Fibroblast of skin of left quadriceps (primary cell): ENCODE data around the gene TNNI3K.
A peak's percentile ranks its signal among the peaks of the same experiment; 100 is the strongest.

Source experiments
- DNase-seq, 2 experiments: peaks; one replicate each; pipeline ENCODE4 v3.0.0-alpha.2; 2013; ENCODE audit warnings: low read depth in 2 of 2

Gene TNNI3K

DNA sequence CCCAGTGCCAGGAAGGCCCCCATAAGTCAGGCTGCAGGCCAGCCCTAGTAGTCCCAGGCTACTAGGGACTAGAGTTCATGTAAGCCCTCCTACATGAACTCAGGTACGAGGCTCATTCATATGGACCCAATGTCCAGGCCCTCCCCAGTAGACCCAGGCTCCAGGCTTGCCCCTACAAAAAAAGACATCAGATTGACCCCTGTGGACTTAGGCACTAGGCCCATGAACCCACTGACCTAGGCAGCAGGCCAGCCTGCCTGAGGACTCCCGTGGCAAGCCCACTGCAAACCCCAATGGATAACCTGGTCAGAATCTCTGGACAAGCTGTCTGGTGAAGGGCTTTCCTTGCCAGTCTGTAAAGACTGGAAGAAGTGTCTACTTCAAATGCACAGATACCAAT is 51.2 kb downstream of the TNNI3K start:
- DNase-seq = no peak

DNA sequence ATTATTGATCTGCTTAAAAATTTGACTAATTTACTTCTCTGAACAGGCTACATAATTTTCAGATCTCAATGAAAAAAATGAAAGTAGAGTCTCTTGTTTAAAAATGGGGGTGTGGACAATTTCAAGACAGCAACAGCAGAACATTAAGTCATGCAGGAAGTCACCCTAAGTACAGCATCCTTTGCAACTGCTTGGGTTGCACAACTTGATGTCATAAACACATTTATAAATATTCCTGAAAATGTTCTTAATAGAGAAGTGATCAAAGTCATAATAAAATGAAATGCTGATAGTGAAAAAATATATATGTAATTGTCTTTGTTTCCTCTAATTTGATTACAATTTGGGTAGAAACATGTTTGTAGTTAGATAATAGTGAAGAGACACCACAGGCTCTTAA is 79.3 kb downstream of the TNNI3K start:
- no peak for DNase-seq

DNA sequence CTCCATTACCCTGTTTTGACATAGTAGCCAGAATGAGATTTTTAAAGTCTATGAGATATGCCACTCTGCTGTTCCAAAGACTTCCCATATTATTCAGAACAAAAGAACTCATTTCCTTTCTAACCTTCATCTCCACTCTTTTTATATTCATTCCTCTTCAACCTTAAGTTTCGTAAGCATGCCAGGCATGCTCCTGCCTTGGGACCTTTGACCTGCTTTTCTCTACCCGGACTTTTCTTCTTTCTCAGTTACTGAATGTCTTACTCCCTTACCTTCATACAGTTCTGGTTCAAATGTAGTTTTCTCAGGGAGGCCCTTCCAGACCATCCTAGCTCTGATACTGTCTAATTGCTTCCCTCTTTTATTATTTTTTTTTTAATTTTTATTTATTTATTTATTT is 81.1 kb downstream of the TNNI3K start:
- DNase-seq = no peak

DNA sequence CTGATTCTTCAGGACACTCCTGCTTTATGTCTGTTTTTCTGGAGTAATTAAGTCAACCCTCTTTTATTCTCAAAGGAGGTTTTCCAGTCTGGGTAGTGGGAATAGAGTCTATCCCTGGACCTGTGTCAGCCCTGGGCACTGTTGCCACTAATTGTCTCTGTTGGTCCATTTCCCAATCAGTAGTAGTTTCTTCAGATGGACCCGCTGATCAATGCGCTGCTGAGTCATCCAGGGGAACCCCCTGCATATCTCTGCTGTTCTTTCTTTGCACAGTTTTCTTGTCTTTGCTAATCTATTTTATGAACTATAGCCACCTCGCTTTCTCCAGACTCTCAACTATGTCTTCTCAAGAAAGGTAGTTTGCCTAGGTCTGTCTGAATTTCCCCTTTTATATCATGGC is 82.5 kb downstream of the TNNI3K start:
- no peak for DNase-seq

DNA sequence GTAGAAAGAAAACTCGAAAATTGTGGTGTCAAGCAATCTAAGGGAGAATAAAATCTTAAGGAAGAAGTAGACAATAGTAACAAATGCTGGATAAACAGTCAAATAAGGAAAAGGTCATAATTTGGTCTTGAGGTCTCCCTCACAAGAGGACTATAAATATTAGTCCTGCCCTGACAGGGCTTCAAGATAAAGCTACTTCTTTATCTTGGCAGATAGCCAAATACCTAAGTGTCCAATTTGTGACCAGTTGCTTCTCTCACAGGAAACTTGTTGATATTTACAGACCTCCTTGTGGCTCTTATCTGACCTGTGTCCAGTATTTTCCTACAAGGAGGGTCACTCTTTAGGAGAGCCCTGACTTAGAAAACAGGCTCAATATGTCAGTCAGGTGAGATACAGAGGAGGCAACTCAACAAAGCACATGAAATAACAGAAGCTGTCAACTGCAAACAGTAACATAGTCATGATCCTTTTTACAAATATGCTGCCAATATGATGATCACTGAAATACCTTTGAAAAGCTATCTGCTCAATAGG is 88.8 kb downstream of the TNNI3K start:
- no peak for DNase-seq

DNA sequence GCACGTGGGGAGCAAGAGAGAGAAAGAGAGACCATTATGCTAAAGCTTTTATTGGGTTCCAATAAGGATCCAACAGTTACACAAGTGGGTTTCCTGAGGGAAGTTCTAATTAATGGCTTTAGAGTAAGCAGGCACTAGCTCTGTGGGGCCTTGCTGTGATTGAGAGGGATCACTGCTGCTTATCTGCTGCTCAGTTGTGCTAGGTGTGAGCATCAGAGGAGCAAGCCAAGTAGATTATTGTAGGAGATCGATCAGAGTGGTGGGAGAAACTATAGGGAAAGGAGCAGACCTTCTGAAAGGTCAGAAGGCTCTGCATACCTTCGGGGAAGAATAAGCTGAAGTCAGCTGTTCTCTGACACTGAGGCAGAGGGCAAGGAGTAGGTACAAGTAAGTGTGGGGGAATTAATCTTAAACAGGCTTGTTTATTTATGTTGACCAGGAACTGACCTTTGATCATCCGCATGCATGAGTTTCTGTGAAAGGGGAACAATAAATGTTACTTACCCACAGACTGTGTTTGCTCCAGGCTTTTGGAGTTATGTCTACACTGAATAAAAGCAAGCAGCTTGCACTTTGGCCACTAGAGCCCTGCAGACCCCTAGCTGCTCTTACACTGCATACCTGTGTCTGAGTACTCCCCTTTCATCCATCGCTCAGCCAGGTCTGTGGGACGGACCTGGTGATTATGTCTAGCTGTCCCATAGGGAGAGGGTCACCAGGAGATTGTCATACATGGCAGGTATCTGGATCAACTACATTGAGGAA is 89.7 kb downstream of the TNNI3K start:
- DNase-seq = no peak

DNA sequence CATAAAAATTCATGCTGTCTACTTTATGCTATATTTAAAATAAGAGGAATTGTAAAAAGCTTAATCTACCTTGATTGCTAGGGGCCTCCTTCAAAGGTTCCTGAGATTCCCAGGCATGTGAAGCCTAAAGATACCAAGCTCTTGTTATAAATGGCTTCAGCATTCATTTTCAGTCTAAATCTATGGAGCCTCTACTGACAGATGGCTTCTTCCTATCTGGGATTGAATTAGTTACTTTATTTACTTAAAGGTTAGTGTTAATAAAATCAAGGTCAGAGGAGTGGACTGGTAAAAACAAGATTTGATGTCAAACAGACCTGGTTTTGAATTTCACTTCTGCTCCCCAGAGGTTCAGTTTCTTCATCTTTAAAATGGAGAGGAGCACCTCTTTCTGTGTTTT is 93.7 kb downstream of the TNNI3K start:
- DNase-seq = no peak

DNA sequence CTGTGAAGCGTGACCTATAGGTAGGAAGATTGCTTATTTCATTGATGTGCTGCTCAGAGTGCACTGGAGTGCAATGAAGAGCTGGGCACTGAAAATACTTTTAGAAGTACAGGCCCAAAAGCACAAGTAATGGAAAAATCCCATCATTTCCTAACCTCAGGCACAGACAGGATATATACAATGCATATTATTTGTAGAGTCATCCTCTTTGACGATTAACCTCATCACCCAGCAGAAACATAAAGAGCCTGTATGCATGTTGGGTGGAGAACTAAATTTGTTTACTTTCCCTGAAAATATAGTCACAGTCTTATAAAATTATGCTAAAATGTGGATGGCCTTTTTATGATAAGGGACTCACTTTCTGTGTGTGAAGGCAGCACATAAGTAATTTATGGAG is 98.1 kb downstream of the TNNI3K start:
- DNase-seq = no peak

DNA sequence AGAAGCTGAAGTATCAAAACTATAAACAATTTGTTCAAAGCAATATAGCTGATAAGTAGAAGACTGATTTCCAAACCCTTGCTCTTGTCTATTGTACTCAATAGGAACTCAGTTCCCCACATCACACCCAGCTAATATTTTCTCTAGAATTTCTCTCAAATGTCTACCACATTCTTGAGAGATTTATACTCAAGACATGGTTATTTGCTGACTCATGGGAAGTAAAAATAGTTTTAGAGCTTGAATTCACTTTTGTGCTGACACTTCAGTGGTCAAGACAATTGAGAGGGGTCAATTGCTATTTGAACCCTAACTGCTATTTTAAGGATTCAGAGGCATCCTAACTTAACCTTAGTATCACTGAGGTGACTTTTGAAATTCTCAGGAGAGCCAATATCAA is 99.0 kb downstream of the TNNI3K start:
- no peak for DNase-seq

DNA sequence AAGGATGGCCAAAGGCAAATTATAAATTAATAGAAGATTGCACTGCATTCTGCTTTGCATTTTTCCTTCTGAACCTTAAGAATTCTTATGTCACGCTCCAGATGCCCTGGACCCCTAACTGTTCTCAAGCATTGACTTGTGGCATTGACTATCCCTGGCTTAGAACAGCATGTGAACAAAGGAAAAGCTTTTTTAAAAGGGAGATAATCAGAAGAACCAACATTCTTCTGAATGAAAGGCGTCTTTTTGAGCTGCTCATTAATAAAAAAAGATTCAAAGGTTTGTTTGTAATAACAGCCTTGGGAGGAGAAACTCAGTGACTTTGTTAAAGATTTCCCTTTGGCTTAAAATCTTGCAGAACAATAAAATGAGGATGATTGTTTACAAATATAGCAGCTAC is 105.5 kb downstream of the TNNI3K start:
- no peak for DNase-seq

DNA sequence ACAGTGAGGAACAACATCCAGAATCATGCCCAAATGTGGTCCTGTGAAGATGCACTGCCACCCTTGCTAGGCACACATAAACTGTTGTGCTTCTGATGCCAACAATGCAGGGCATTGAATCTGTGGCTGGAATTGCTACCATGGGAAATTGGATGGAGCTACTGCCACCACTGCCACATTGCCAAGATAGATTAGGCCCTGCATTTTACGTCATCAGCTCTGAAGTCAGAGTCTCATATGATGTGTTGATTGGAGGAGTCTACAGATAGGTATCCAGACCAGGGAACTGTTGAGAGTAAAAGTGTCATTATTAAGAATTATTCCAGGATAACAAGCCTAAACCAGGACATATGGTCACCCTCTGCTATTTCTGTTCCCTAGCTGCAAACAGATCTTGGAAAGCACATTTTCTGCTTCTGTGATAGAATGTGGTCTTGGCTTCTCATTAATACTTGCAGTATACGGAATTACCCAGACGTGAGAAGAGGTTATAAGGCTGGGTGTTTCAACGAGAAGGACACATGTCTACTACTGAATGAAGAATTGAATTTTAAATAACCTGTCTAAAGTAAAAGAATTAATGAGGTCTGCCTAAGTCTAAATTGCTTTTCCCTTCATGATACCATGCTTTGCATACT is 106.6 kb downstream of the TNNI3K start:
- no peak for DNase-seq

DNA sequence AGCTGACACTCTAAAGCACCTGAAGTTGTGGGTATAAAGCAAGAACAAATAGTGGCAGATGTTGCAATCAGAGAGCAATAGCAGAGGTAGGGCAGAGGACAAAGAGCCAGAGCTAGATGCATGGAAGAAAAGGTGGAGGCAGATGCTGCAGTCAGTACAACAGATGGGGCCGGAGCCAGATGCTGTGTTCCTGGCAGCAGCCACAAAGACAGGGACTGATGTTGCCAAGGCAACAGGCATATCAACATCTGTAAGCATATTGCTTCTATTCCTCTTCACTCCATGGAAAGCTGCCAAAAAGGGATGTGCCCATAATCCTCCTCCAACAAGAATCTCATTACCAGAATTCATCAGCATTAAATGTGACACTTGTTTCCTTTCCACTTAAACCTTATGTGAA is 108.0 kb downstream of the TNNI3K start:
- DNase-seq = no peak

DNA sequence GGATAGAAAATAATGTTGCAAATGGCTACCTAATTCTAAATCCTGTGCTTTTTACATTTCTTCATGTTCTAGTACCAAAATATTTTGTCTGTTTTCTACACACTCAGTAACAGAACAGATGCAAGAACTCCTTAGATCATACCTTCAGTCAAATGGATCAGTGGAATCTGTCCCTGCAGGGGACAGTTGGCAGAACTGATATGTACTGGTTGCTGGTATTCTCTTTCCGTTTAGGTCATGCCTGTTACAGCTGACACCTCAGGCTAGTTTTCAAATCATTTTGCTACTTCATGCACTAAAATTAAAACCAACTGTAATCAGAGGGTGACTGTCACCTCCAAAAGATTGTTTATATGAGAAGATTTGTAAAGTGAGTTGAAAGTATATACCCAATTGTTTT is 109.2 kb downstream of the TNNI3K start:
- no peak for DNase-seq

DNA sequence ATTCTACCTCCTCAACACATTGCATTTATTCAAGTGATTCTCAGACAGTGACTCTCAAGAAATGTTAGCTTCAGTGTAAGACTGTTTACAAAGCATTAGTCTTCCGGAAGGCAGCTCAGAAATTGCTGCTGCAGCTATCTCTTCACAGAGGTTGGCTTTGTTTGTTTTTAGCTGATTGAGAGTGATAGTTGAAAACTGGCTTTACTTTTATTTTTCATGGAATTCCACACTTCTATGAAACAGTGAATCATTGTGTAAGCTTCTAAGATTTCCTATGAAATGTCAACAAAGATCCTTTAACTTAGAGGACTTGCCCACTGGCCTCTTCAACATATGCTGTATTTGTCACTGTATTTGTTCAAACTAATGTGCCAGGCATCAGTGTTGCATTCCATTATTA is 121.3 kb downstream of the TNNI3K start:
- DNase-seq = no peak

DNA sequence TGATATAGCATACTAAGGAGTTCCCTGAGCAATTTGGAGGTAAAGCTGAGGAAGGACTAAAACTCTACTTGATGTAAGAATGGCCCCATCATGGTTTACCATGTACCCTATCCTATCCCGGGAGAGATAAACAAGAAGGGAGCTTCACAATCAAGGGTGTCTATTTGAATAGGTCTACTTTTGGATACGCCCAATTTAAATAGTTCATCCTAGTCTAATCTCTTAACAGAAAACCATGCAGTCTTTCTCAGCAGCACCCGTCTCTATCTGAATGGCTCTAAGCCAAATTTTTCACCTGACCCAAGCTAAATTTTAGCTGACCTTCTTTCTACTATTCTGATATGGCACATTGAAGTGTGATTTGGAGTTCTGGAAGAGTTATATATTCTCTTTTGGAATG is 122.0 kb downstream of the TNNI3K start:
- DNase-seq = no peak

DNA sequence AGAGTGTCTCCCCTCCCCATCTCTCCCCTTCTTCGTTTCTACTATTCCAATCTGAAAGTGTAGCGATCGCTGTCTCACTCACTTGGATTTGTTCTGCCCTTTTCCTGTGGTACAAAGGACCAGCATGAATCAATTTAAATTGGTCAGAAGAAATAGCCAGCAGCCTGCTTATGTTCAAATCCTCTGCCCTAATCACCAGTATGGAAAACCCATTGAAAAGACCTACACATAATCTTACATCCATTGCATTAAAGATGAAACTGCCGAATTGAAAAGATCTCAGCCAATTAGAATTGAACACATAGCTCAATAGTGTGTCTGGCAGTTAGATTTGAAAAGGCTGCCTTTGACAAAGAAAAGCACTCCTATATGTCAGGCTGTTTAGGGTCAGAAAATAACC is 122.6 kb downstream of the TNNI3K start:
- no peak for DNase-seq

DNA sequence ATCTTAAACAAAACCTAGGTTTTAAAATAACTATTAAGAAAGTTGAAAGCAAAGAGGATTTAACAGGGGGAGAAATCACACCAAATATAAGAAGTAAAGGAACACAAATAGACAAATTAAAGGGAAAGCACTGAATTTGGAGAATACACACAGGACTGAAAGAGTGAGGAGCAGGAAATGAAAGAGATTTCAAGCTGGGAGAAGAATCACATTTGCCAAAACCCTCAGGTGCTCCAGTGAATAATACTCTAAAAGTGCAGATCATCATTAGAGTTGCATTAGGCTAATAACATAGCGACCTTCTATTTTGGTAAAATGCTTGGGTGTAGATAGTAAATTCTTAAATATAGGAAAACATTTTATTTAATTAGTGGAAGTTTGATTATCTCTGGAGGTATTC is 127.5 kb downstream of the TNNI3K start:
- DNase-seq = no peak

DNA sequence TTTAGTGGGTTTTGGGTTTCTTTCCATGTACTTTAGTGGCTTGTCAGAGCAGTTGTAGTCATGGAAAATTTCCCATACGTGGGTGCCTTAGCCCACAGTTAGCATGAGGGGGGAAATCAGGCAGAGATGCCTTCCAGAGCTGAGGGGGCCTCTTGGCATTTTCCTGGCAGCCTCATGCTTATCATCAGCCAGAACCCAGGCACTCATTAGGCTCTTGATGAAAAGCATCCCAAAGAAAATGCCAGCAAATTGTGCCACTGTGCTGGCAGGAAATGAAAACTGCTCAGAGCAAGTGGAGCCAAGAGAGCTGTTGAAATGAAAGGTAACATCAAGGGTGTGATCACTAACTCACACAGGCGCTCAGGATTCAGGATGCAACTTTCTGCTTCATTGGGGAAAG is 128.0 kb downstream of the TNNI3K start:
- no peak for DNase-seq

DNA sequence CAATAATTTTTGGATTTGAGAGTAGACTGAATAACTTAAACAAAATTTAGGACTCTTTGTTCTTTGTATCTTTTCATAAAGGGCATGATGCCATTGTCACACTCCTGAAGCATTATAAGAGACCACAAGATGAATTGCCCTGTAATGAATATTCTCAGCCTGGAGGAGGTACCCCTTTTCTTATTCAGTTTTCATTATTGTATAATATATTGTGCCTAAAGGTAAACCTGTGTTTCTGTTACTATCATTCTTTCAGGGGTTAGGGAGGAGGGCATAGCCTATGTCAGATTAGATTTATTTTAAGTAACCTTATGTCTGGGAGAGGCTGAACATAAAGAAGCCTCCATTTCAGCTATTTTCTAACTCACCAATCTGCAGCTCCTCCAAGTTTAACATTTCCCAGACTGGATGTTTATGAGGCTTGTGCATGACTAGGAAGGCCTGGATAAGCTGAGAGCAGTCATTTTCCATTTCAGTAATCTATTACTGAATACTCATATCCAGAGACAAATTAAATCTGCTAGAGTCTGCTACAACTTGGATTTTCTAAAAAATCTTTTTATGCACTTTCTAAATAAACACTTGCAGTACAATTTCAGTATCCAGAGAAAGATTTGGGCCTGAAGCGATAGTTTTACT is 132.1 kb downstream of the TNNI3K start:
- DNase-seq = no peak

DNA sequence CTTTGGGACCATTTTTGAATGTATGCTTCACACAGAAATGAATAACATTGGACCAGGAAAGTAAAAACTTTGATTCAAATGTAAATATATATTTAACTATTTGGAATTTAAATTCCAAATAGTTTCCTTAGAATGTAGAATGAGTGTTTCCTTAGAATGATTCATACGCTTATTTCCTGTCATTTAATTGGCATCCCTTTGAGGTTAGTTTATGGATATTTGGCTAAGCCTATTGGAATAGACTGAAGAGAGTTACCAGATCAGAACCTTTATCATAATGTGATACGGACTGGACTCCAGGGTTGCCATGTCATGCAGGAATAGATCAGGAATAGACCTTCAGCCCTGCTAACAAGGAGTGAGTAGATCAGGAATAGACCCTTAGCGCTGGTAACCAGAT is 133.1 kb downstream of the TNNI3K start:
- peak; percentile 3 to 7 for DNase-seq

DNA sequence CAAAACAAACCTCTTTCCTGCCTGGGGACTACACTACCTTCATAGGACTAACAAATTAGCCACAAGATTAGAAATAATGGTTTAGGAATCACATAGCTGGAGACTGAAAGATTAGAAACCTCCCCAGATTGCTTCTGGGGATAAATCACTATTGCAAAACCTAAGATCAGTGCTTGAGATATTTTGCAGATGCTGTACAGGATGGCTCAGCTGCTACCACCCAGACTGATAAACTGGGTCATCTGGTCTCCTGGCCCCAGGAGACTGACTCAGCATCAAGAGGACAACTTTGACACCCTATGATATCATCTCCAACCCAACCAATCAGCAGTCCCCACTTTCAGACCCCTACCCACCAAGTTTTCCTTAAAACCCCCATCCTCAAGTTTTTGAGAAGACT is 140.2 kb downstream of the TNNI3K start:
- DNase-seq = no peak

DNA sequence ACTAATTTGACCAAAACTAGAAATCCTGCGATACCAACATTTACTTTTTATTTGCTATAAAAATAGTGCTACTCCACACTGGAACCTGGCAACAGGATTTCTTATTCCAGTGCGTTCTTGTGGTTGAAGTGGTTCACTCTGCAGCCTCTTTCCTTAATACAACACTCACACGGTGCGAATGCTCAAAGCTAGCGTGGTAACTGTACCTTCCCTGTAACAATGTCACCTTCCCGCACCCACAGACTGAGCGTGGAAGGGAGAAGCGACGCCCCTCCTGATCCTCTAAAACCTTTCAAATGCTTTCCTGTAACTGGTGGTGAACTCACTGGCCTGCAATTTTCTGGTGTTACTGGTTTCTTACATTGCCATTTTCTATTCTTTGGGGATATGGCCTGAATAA is 145.1 kb downstream of the TNNI3K start:
- DNase-seq = no peak

DNA sequence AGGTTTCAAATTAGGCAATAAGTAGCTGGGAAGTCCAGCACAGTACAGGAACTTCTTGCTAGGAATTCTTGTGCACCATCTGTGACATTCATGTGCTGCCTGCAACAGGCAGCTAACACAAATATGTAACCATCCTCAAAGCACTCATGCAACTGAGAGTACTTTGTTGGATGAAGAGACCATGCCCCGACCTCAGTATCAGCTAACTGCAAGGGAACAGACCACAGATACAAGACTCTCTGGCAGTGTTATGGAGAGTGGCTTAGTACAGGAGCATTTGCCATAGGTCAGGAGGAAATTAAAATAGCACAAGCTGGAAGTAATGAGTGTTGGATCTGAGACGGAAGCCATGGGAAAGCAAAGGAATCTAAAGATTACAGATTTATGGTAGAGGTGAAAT is 153.7 kb downstream of the TNNI3K start:
- no peak for DNase-seq
